T-cell (primary cell): Measurements from ENCODE around the gene TBCEL. TPM values are rescaled to one million over a fixed set of nuclear protein-coding genes. Genes with fewer than 3 reads are reported as not detected.

Experiments used
- ATAC-seq, 4 experiments: fragments of 200-7000 bp in 3 of 4; fragments of 150-1000 bp in 1 of 4; cut with Tn5 transposase; replicated peaks in 1 of 4; 1 replicate in 3 of 4; 2 replicates in 1 of 4; pipeline ENCODE4 v1.10.0; 2021; ENCODE audit warnings: moderate library complexity in 3 of 4, mild to moderate bottlenecking in 2 of 4, moderate number of reproducible peaks in 1 of 4
- CTCF ChIA-PET, 2 donors: fragments of 300-600 bp; sonication (Branson Sonifier 250); formaldehyde crosslinking; loops; one replicate each; lab custom pipeline; 2022; ENCODE audit warnings: antibody characterized with exemption in 2 of 2; lab: Charles Lee
- POLR2A ChIA-PET, 2 donors: fragments of 300-600 bp; sonication (Branson Sonifier 250); formaldehyde crosslinking; loops; one replicate each; lab custom pipeline; 2022; ENCODE audit warnings: antibody characterized with exemption in 2 of 2; lab: Charles Lee
- DNase-seq, 35 experiments: peaks; one replicate each; pipeline versions ENCODE4 v3.0.0 to v3.0.0-alpha.2; 2013 to 2023
- H3K27ac ChIP-seq: one replicate; pipeline ENCODE4 v1.5.1; 2013; ENCODE audit warnings: low read length
- H3K27me3 ChIP-seq, 2 experiments: replicated peaks in 1 of 2; 1 replicate in 1 of 2; 2 replicates in 1 of 2; pipeline versions ENCODE4 v1.6.1 to v1.7.0; 2013; ENCODE audit warnings: low read length in 1 of 2, mixed read lengths in 1 of 2; ENCODE audit not compliant: control insufficient read depth in 2 of 2, insufficient read depth in 2 of 2; ENCODE audit errors: extremely low read depth in 1 of 2
- H3K36me3 ChIP-seq, 2 donors: 1 replicate in 1 of 2; 2 replicates in 1 of 2; pipeline versions ENCODE4 v1.6.1 to v1.7.0; 2013; ENCODE audit warnings: low read length in 1 of 2; ENCODE audit not compliant: control insufficient read depth in 2 of 2, insufficient read depth in 1 of 2; ENCODE audit errors: extremely low read depth in 1 of 2
- H3K4me1 ChIP-seq, 2 experiments: 1 replicate in 1 of 2; 2 replicates in 1 of 2; pipeline versions ENCODE4 v1.6.1 to v1.7.0; 2013; ENCODE audit warnings: low read length in 2 of 2, mixed read lengths in 1 of 2; ENCODE audit not compliant: insufficient read depth in 2 of 2, control insufficient read depth in 1 of 2; ENCODE audit errors: extremely low read depth in 1 of 2
- H3K4me3 ChIP-seq, 2 donors: 1 replicate in 1 of 2; 2 replicates in 1 of 2; pipeline versions ENCODE4 v1.5.1 to v1.7.0; 2013; ENCODE audit warnings: mild to moderate bottlenecking in 2 of 2, low read length in 1 of 2, moderate library complexity in 1 of 2; ENCODE audit not compliant: control insufficient read depth in 1 of 2; ENCODE audit errors: extremely low read depth in 1 of 2
- H3K9me3 ChIP-seq: 2 replicates; pipeline ENCODE4 v1.7.0; 2013
- H3K27ac Mint-ChIP-seq, 2 donors: one replicate each; pipeline ENCODE4 v1.8.0; 2020 to 2021; ENCODE audit warnings: mild to moderate bottlenecking in 2 of 2, mixed read lengths in 2 of 2
- H3K27me3 Mint-ChIP-seq, 2 donors: one replicate each; pipeline ENCODE4 v1.8.0; 2021 to 2022; ENCODE audit warnings: mixed read lengths in 2 of 2
- H3K36me3 Mint-ChIP-seq: one replicate; pipeline ENCODE4 v1.8.0; 2021; ENCODE audit warnings: mixed read lengths
- H3K4me1 Mint-ChIP-seq, 3 donors: one replicate each; pipeline ENCODE4 v1.8.0; 2020 to 2022; ENCODE audit warnings: mixed read lengths in 3 of 3, mild to moderate bottlenecking in 1 of 3
- H3K4me3 Mint-ChIP-seq, 3 donors: one replicate each; pipeline ENCODE4 v1.8.0; 2020 to 2022; ENCODE audit warnings: mild to moderate bottlenecking in 3 of 3, mixed read lengths in 3 of 3, moderate library complexity in 3 of 3
- H3K9me3 Mint-ChIP-seq, 3 donors: one replicate each; pipeline ENCODE4 v1.8.0; 2020 to 2022; ENCODE audit warnings: mixed read lengths in 3 of 3
- WGBS: methylation state at CpG from one replicate; pipeline ENCODE4 v1.1.5; 2013; ENCODE audit warnings: missing lambda C conversion rate; ENCODE audit not compliant: insufficient coverage; 5-methylcytosine and 5-hydroxymethylcytosine counted together
- total RNA-seq, 35 experiments: library from RNA in 6 of 35; stranded (reverse) in 6 of 35; fragments of 120-200 nt in 1 of 35; gene quantifications; one replicate each; pipeline versions ENCODE4 v1.2.1 to v1.2.4 and lab custom pipeline; 2013 to 2026

TBCEL gene
- total RNA-seq, 5 donors from 2014 or later (not counting 1 experiment from before 2014, with no cell fraction given) = 16.0 to 26.4 (median 19.0) TPM

GRCh38 chr11:121099885-121100284 is 76.0 kb downstream of the TBCEL start:
- Histone ChIP-seq H3K4me3 (no peak overlapping the region), H3K27me3 (no peaks in the 10 kb centered on the region), H3K4me1 (no peaks in the 10 kb centered on the region), H3K9me3 (no peaks in the 10 kb centered on the region), H3K27ac (no peak overlapping the region), H3K36me3 (no peaks in the 10 kb centered on the region)
- H3K4me1 Mint-ChIP-seq = no peaks in the 10 kb centered on the region
- CTCF ChIA-PET = interaction anchor here in 1 of 2 donors (0.7 kb wide), 1 partner anchor 54 kb away, joined by 3 read pairs; no protein-coding TSS in a partner anchor
- no peak overlapping the region for H3K27ac Mint-ChIP-seq
- H3K4me3 Mint-ChIP-seq = no peak overlapping the region
- DNase-seq (no peak), ATAC-seq (no peak)
- no peaks in the 10 kb centered on the region for H3K9me3 Mint-ChIP-seq
- no CpG with 5 or more reads among the region's 4 CpGs for WGBS
- POLR2A ChIA-PET = no interaction called here
- peaks cover 0 to 3% of the 10 kb centered on the region in 2 donors for H3K27me3 Mint-ChIP-seq
- no peaks in the 10 kb centered on the region for H3K36me3 Mint-ChIP-seq

GRCh38 chr11:121100943-121101342 is 77.0 kb downstream of the TBCEL start, which contains the start of gene TECTA:
TECTA (plus strand) TSS chr11:121101243; CDS start chr11:121102666, 1,423 bp downstream.
- peaks cover 0 to 3% of the 10 kb centered on the region in 2 donors for H3K27me3 Mint-ChIP-seq
- POLR2A ChIA-PET = no interaction called here
- WGBS = no CpG with 5 or more reads among the region's 2 CpGs
- Histone ChIP-seq H3K36me3 (no peaks in the 10 kb centered on the region), H3K9me3 (no peaks in the 10 kb centered on the region), H3K4me3 (no peak within 1 kb of the TSS), H3K27ac (no peak within 1 kb of the TSS), H3K4me1 (no peaks in the 10 kb centered on the region), H3K27me3 (no peaks in the 10 kb centered on the region)
- DNase-seq = no peak
- CTCF ChIA-PET = no interaction called here
- H3K27ac Mint-ChIP-seq = no peak within 1 kb of the TSS
- no peaks in the 10 kb centered on the region for H3K9me3 Mint-ChIP-seq
- H3K36me3 Mint-ChIP-seq = no peaks in the 10 kb centered on the region
- no peaks in the 10 kb centered on the region for H3K4me1 Mint-ChIP-seq
- no peak for ATAC-seq
- no peak within 1 kb of the TSS for H3K4me3 Mint-ChIP-seq

- ChIA-PET CTCF (interaction anchor here in 1 of 2 donors (0.6 kb wide), 1 partner anchor 1862 kb away, joined by 3 read pairs; no protein-coding TSS in a partner anchor), POLR2A (no interaction called here)
- Mint-ChIP-seq H3K9me3 (no peaks in the 10 kb centered on the region), H3K27me3 (peaks cover 0 to 3% of the 10 kb centered on the region in 2 donors), H3K4me1 (no peaks in the 10 kb centered on the region), H3K27ac (no peak overlapping the region), H3K36me3 (no peaks in the 10 kb centered on the region), H3K4me3 (no peak overlapping the region)
- Histone ChIP-seq H3K9me3 (no peaks in the 10 kb centered on the region), H3K4me1 (no peaks in the 10 kb centered on the region), H3K27ac (no peak overlapping the region), H3K36me3 (no peaks in the 10 kb centered on the region), H3K4me3 (no peak overlapping the region), H3K27me3 (no peaks in the 10 kb centered on the region)
- no peak for DNase-seq
- no peak for ATAC-seq
- 93% methylated on average over 6 of the region's 9 CpGs for WGBS
Observed at GRCh38 chr11:121104312-121104762, 80.4 kb downstream of the TBCEL start.

- ChIA-PET POLR2A (no interaction called here), CTCF (no interaction called here)
- no peaks in the 10 kb centered on the region for H3K4me1 ChIP-seq
- Mint-ChIP-seq H3K9me3 (no peaks in the 10 kb centered on the region), H3K36me3 (no peaks in the 10 kb centered on the region), H3K4me3 (no peak overlapping the region), H3K4me1 (no peaks in the 10 kb centered on the region), H3K27me3 (peaks cover 0 to 3% of the 10 kb centered on the region in 2 donors), H3K27ac (no peak overlapping the region)
- no peaks in the 10 kb centered on the region for H3K36me3 ChIP-seq
- H3K9me3 ChIP-seq = no peaks in the 10 kb centered on the region
- H3K27ac ChIP-seq = no peak overlapping the region
- ATAC-seq (no peak), DNase-seq (no peak)
- H3K4me3 ChIP-seq = no peak overlapping the region
- no peaks in the 10 kb centered on the region for H3K27me3 ChIP-seq
- 88% methylated on average over 1 of the region's 4 CpGs for WGBS
Observed at GRCh38 chr11:121105063-121105480, 81.2 kb downstream of the TBCEL start.

- CTCF ChIA-PET = interaction anchor here in 1 of 2 donors (0.5 kb wide), 1 partner anchor 91 kb away, joined by 3 read pairs; no protein-coding TSS in a partner anchor
- Mint-ChIP-seq H3K4me1 (no peaks in the 10 kb centered on the region), H3K36me3 (no peaks in the 10 kb centered on the region), H3K27me3 (peaks cover 0 to 3% of the 10 kb centered on the region in 2 donors), H3K9me3 (no peaks in the 10 kb centered on the region), H3K27ac (no peak overlapping the region), H3K4me3 (no peak overlapping the region)
- POLR2A ChIA-PET = no interaction called here
- no peak overlapping the region for H3K27ac ChIP-seq
- no peaks in the 10 kb centered on the region for H3K4me1 ChIP-seq
- H3K36me3 ChIP-seq = no peaks in the 10 kb centered on the region
- H3K9me3 ChIP-seq = no peaks in the 10 kb centered on the region
- no peak for ATAC-seq
- WGBS = no CpG with 5 or more reads among the region's 6 CpGs
- no peak overlapping the region for H3K4me3 ChIP-seq
- DNase-seq = no peak
- no peaks in the 10 kb centered on the region for H3K27me3 ChIP-seq
Observed at GRCh38 chr11:121105481-121106195, 81.7 kb downstream of the TBCEL start.

- DNase-seq = no peak
- no peaks in the 10 kb centered on the region for H3K36me3 Mint-ChIP-seq
- Histone ChIP-seq H3K36me3 (no peaks in the 10 kb centered on the region), H3K4me1 (no peaks in the 10 kb centered on the region), H3K27me3 (peaks cover 0 to 2% of the 10 kb centered on the region in 2 experiments), H3K9me3 (no peaks in the 10 kb centered on the region), H3K4me3 (no peak overlapping the region), H3K27ac (no peak overlapping the region)
- no peaks in the 10 kb centered on the region for H3K4me1 Mint-ChIP-seq
- no peak overlapping the region for H3K4me3 Mint-ChIP-seq
- H3K27ac Mint-ChIP-seq = no peak overlapping the region
- H3K27me3 Mint-ChIP-seq = peaks cover 3 to 6% of the 10 kb centered on the region in 2 donors
- ATAC-seq = no peak
- WGBS = 38% methylated on average over 1 of the region's 5 CpGs
- ChIA-PET CTCF (no interaction called here), POLR2A (no interaction called here)
- no peaks in the 10 kb centered on the region for H3K9me3 Mint-ChIP-seq
Observed at GRCh38 chr11:121106812-121107211, 82.9 kb downstream of the TBCEL start.
